Neural cell (in vitro differentiated cells): ENCODE data around the gene GPAT3. TPM values are rescaled to one million over a fixed set of nuclear protein-coding genes. Genes with fewer than 3 reads are reported as not detected.
"Not testable (repeated sequence)": the region's sequence is repeated elsewhere in the genome, so short reads cannot be mapped to it uniquely, and the experiment has no call there.

ENCODE experiments used
- H2AFZ ChIP-seq: fragments of 200-600, 300-800 bp; sonication (generic), shearing (Covaris generic); 2 replicates; pipeline ENCODE4 v1.6.0; 2014; ENCODE audit warnings: low read depth, mild to moderate bottlenecking, antibody characterized with exemption, low read length, moderate library complexity
- H3F3A ChIP-seq: fragments of 200-600 bp; shearing (Covaris generic); 2 replicates; pipeline ENCODE4 v1.6.1; 2016; ENCODE audit warnings: mild to moderate bottlenecking, moderate library complexity, mixed read lengths, antibody characterized with exemption, low read length; ENCODE audit not compliant: insufficient read depth, poor library complexity, severe bottlenecking
- H3K27ac ChIP-seq: fragments of 200-600, 300-800 bp; sonication (generic), shearing (Covaris generic); 2 replicates; pipeline ENCODE4 v1.5.1; 2014; ENCODE audit warnings: mild to moderate bottlenecking, low read length, moderate library complexity
- H3K27me3 ChIP-seq: fragments of 300-800, 200-600 bp; sonication (generic), shearing (Covaris generic); 2 replicates; pipeline ENCODE4 v1.6.0; 2014; ENCODE audit warnings: mild to moderate bottlenecking, low read depth, low read length, moderate library complexity; ENCODE audit not compliant: insufficient read depth
- H3K36me3 ChIP-seq: fragments of 300-800, 200-600 bp; sonication (generic), shearing (Covaris generic); 2 replicates; pipeline ENCODE4 v1.5.1; 2014; ENCODE audit warnings: mild to moderate bottlenecking, antibody characterized with exemption, low read length, moderate library complexity; ENCODE audit not compliant: insufficient read depth
- H3K4me2 ChIP-seq: fragments of 300-800, 200-600 bp; sonication (generic), shearing (Covaris generic); 2 replicates; pipeline ENCODE4 v1.6.0; 2014; ENCODE audit warnings: mild to moderate bottlenecking, low read length
- H3K4me3 ChIP-seq: fragments of 300-800, 200-600 bp; sonication (generic), shearing (Covaris generic); 2 replicates; pipeline ENCODE4 v1.5.1; 2014; ENCODE audit warnings: mild to moderate bottlenecking, low read length, moderate library complexity
- H3K79me2 ChIP-seq: fragments of 200-600 bp; shearing (Covaris generic); replicated peaks from 2 replicates; pipeline ENCODE4 v1.6.0; 2014; ENCODE audit warnings: mild to moderate bottlenecking, low read length, moderate library complexity; ENCODE audit not compliant: insufficient read depth
- H3K9ac ChIP-seq: fragments of 300-800, 200-600 bp; sonication (generic), shearing (Covaris generic); 2 replicates; pipeline ENCODE4 v1.6.1; 2016; ENCODE audit warnings: mild to moderate bottlenecking, low read length, mixed read lengths
- H3K9me2 ChIP-seq: fragments of 200-600 bp; shearing (Covaris generic); 2 replicates; pipeline ENCODE4 v1.6.1; 2016; ENCODE audit warnings: mild to moderate bottlenecking, low read length, mixed read lengths; ENCODE audit not compliant: insufficient read depth
- H3K9me3 ChIP-seq: fragments of 200-600, 300-800 bp; sonication (generic), shearing (Covaris generic); 2 replicates; pipeline ENCODE4 v1.6.1; 2016; ENCODE audit warnings: mild to moderate bottlenecking, mixed run types, low read length, moderate library complexity, mixed read lengths
- H4K20me1 ChIP-seq: fragments of 200-600 bp; shearing (Covaris generic); 2 replicates; pipeline ENCODE4 v1.6.1; 2016; ENCODE audit warnings: mild to moderate bottlenecking, mixed run types; ENCODE audit not compliant: insufficient read depth
- CTCF ChIP-seq: fragments of 450-650 bp; IDR thresholded peaks from 2 replicates; pipeline ENCODE4 v1.5.1; 2014; ENCODE audit warnings: antibody characterized with exemption, mild to moderate bottlenecking, moderate library complexity; ENCODE audit not compliant: poor library complexity, severe bottlenecking
- EP300 ChIP-seq: fragments of 450-650 bp; conservative IDR thresholded peaks from 2 replicates; pipeline ENCODE4 v1.6.1; 2014; ENCODE audit warnings: antibody characterized with exemption, mild to moderate bottlenecking, moderate library complexity; ENCODE audit not compliant: poor library complexity, severe bottlenecking
- EZH2 ChIP-seq: fragments of 200-600, 300-800 bp; shearing (Covaris generic), sonication (generic); IDR thresholded peaks from 2 replicates; pipeline ENCODE4 v1.6.1; 2014; ENCODE audit warnings: antibody characterized with exemption, low read length, borderline replicate concordance, mild to moderate bottlenecking; ENCODE audit not compliant: insufficient read depth, poor library complexity, severe bottlenecking
- MXI1 ChIP-seq: fragments of 450-650 bp; conservative IDR thresholded peaks from 2 replicates; pipeline ENCODE4 v1.6.1; 2014; ENCODE audit warnings: antibody characterized with exemption, mild to moderate bottlenecking; ENCODE audit not compliant: poor library complexity, severe bottlenecking
- POLR2AphosphoS5 ChIP-seq: IDR thresholded peaks from 2 replicates; pipeline ENCODE4 v1.6.1; 2012
- RAD21 ChIP-seq: fragments of 450-650 bp; conservative IDR thresholded peaks from 2 replicates; pipeline ENCODE4 v1.6.1; 2014; ENCODE audit warnings: antibody characterized with exemption, mild to moderate bottlenecking, moderate library complexity
- REST ChIP-seq: IDR thresholded peaks from 2 replicates; pipeline ENCODE4 v1.6.1; 2012; ENCODE audit warnings: borderline replicate concordance
- SMC3 ChIP-seq: fragments of 450-650 bp; conservative IDR thresholded peaks from 2 replicates; pipeline ENCODE4 v1.6.1; 2014; ENCODE audit warnings: antibody characterized with exemption, mild to moderate bottlenecking, moderate library complexity; ENCODE audit not compliant: poor library complexity
- TAF1 ChIP-seq: IDR thresholded peaks from 2 replicates; pipeline ENCODE4 v1.6.1; 2012; ENCODE audit warnings: low read depth
- polyA plus RNA-seq: library from polyadenylated mRNA; depleted of rRNA; stranded (reverse); fragments of >200 nt; gene quantifications from 2 replicates; pipeline ENCODE4 v1.2.3, GENCODE V29; 2014

Gene GPAT3
- polyA plus RNA-seq, 1 donor from 2014 or later: not detected

- not testable (repeated sequence) for H3K9me3 ChIP-seq, H3K4me2 ChIP-seq, H3K27ac ChIP-seq, H3K27me3 ChIP-seq, H3K9ac ChIP-seq, H3K36me3 ChIP-seq, H4K20me1 ChIP-seq, H3K4me3 ChIP-seq, H2AFZ ChIP-seq, H3K79me2 ChIP-seq, H3F3A ChIP-seq, H3K9me2 ChIP-seq
Observed at GRCh38 chr4:83496085-83496917, 39.6 kb upstream of the GPAT3 start.

- Histone ChIP-seq H3K36me3 (no peaks in the 10 kb centered on the region), H3K9me3 (no peaks in the 10 kb centered on the region), H3K9ac (no peak overlapping the region), H3K4me2 (no peak overlapping the region), H3K4me3 (no peak overlapping the region), H2AFZ (no peak overlapping the region), H3K79me2 (no peaks in the 10 kb centered on the region), H3K9me2 (no peaks in the 10 kb centered on the region), H4K20me1 (no peaks in the 10 kb centered on the region), H3K27me3 (no peaks in the 10 kb centered on the region), H3K27ac (no peak overlapping the region), H3F3A (no peaks in the 10 kb centered on the region)
- no peak for TF ChIP-seq EZH2
- no peak for TF ChIP-seq POLR2AphosphoS5
- no peak for TF ChIP-seq RAD21
- no peak for TF ChIP-seq REST
Observed at GRCh38 chr4:83498187-83498586, 37.7 kb upstream of the GPAT3 start.

GRCh38 chr4:83501671-83502070 is 34.2 kb upstream of the GPAT3 start:
- H3K27me3 ChIP-seq, H3K9me3 ChIP-seq, H3K79me2 ChIP-seq, H2AFZ ChIP-seq, H3K4me3 ChIP-seq, H3K36me3 ChIP-seq, H4K20me1 ChIP-seq, H3F3A ChIP-seq, H3K9me2 ChIP-seq, H3K4me2 ChIP-seq, H3K9ac ChIP-seq, H3K27ac ChIP-seq: not testable (repeated sequence)

- Histone ChIP-seq H4K20me1 (no peaks in the 10 kb centered on the region), H3K79me2 (no peaks in the 10 kb centered on the region), H3K9ac (no peak overlapping the region), H3K9me3 (no peaks in the 10 kb centered on the region), H3K27me3 (no peaks in the 10 kb centered on the region), H3K4me3 (no peak overlapping the region), H2AFZ (no peak overlapping the region), H3K36me3 (no peaks in the 10 kb centered on the region), H3F3A (no peaks in the 10 kb centered on the region), H3K9me2 (no peaks in the 10 kb centered on the region), H3K27ac (no peak overlapping the region), H3K4me2 (no peak overlapping the region)
- TF ChIP-seq POLR2AphosphoS5: no peak
- TF ChIP-seq CTCF: no peak
- TF ChIP-seq EZH2: no peak
- no peak for TF ChIP-seq EP300
- TF ChIP-seq SMC3: no peak
- no peak for TF ChIP-seq MXI1
- TF ChIP-seq RAD21: no peak
- no peak for TF ChIP-seq REST
- TF ChIP-seq TAF1: no peak
Observed at GRCh38 chr4:83503974-83504373, 31.9 kb upstream of the GPAT3 start.
